GM18907 (cell line): Measurements from ENCODE around the gene DLGAP3.

Experiments used
- ATAC-seq: cut with Tn5 transposase; IDR thresholded peaks from one replicate; pipeline ENCODE4 v1.9.1; 2021; ENCODE audit warnings: mild to moderate bottlenecking, moderate library complexity; ENCODE audit not compliant: unreplicated experiment

DLGAP3 gene

DNA sequence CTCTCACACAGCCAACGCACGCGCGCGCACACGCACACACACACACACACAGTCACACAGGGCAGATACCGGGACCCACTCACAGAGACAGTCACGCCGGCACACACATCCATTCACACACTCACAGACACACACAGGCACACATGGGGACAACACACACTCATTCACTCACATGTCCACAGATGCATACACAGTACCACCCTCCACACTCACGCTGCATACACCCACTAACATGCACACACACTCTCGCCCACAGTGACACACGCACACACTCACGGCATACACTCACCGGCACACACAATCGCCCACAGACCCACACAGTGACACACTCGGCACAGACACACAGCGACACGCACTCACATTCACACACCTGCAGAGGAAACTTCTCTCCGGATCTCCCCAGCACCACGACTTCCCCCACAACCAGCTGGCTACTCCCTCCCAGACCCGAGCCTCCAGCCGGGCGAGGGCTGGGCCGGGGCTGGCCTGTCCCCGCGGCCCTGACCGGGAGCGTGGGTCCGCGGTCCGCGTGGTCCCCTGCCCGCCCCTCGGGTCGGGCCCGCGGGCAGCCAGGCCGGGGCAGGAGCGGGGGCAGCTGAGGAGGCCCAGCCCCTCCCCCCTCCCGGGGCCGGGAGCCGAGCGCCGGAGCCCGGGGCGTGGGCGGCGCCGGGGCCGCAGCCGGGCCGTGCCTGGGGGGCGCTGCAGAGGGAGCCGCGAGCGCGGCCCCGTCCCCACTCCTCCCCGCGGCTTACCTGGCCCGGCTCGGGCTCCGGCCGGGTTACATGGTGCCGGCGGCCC is 552 bp downstream of the DLGAP3 start:
- ATAC-seq: no peak

- ATAC-seq: no peak
Measured at GRCh38 chr1:34928066-34928696, 1.3 kb downstream of the DLGAP3 start.

DNA sequence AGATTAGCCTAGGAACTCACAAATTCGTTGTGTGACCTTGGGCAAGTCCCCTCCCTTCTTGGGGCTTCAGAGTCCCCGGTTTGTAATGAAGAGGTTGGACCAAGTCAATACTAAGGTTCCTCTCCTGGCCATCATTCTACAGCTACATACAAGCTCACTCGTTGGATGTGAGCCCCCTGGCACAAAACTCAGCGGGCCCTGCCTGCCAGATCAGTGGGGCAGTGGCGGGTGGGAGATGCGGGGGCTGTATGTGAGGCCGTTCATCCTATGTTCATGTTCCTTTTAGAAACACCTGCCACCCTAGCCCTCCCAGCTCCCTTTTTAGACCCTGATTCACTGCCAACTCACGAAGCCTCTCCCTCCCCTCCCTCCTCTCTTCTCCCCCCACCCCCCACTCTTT is 2.1 kb downstream of the DLGAP3 start:
- ATAC-seq: no peak

GRCh38 chr1:34926894-34927293 is 2.6 kb downstream of the DLGAP3 start:
- no peak for ATAC-seq

GRCh38 chr1:34926156-34926555 is 3.3 kb downstream of the DLGAP3 start:
- no peak for ATAC-seq

DNA sequence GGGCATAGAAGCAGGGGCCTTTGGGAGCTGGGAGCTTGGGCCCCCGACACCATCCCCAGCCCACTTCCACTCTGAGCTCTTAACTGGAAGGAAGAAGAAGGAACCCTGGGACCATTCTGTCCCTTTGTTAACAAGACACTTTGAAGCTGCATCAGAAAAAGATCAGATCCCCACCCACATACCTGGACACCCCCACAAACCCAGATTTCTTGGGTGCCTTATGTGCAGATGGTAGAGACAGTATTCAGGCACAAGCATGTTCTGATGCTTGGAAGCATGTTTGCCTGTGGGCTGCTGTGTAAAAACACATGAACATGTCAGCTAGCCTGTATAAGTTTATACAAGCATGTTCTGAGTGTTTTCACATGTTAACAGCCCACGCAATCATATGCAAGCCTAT is 3.7 kb downstream of the DLGAP3 start:
- ATAC-seq: no peak

DNA sequence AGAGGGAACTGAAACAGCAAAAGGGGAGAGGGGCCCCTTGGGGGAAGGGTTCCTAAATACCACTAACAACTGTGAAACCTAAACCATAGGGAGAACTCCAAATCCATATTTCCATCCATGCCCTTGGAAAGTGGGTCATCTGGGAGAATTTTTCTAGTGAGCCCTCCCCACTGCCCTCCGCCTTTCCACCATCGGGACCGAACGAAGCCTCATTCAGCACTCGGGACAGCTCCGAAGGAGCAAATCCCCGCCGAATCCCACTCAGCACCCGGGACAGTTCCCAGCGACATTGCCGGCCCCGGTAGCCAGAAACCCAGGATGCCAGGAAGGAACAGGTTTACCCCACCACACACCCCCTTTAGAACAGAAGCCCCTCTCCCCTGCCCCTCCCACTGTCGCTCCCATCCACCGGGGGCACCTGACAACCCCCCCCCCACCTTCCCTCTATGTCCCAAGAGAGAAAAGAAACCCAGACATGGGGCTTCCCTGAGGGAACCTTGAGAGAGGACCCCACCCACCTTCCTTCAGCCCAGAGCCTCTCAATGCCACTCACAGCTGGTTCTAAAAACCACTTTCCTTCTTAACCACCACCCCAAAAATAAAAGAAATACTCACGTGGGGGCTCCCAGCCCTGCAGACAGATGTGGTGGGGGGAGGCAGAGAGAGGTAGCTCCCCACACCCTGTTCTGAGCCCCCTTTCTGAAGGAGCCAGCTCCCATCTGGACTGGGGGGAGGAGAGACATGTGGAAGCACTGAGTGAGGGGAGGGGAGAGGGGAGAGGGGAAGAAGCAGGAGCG is 4.5 kb downstream of the DLGAP3 start:
- no peak for ATAC-seq

DNA sequence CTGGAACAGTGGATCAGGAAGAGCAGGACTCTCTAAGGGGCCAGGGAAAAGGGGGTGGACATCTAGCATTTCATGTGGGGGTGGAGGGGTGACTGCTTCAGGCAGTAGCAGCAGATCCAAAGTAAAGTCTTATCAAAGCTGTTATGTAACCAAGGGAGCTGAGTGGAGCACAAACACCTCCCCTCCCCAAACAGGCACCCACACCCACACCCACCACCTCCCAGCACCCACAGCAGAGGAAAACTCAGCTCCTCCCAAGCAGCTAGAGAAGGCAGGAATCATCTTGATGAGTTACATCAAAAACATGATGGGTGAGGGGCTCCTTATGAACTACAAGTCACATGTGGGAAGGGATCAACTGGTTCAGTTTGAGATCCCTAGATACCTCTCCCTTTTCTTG is 6.0 kb downstream of the DLGAP3 start:
- no peak for ATAC-seq

DNA sequence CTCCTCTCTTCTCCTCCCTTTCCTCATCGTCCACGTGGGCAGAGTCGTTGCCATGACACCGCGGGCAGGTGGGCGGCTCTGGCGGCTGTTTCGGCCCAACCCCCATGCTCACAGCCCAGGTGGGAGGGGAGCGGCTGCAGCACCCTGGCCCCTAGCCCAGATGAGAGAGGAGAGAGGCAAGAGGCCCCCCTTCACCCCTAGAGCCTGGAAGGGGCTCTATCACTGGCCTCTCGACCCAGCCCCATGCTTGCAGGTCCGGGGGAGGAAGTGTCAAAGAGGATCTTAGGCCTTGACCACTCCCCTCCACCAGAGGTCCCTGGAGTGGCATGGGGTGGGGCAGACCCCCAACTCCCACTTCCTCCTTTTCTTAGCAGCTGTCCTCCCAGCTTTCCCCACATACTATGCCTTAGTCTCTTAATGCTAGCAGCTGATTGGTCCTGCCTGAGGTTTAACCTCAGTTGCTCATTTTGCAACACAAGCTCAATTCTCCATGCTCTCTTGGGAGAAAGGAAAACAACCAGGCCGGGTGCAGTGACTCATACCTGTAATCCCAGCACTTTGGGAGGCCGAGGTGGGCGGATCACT is 10.4 kb downstream of the DLGAP3 start:
- no peak for ATAC-seq

DNA sequence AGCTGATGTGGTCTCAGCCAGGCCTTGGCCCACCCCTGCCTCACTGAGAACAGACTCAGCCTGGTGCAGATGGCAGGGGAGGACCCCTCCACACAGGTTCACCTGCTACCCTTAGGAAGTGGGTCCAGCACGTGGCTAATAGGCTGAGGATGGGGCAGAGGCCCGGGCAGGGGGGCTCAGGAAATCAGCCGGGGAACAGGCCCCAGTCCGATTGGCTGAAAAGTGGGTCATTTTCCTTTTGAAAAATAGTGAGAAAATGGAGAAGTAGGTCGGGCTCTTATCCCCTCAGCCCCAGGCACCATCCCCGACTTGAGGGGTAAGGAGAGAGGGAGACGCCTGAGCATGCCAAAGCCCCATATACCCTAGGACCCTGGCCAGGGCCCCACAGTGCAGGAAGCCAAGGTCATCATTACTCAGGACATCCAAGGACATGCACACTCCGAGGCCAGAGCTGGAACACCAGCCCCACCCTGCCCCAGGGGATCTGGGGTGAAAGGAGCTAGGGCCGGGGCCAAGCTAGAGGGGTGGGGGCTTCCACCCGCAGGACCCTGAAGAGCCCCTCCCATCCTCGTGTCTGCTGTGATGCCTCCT is 11.0 kb downstream of the DLGAP3 start:
- ATAC-seq: no peak

GRCh38 chr1:34917017-34917416 is 12.4 kb downstream of the DLGAP3 start:
- no peak for ATAC-seq

- no peak for ATAC-seq
Measured at GRCh38 chr1:34916104-34916503, 13.3 kb downstream of the DLGAP3 start.

GRCh38 chr1:34915521-34915920 is 13.9 kb downstream of the DLGAP3 start:
- ATAC-seq: no peak

GRCh38 chr1:34914958-34915357 is 14.5 kb downstream of the DLGAP3 start:
- ATAC-seq: no peak

DNA sequence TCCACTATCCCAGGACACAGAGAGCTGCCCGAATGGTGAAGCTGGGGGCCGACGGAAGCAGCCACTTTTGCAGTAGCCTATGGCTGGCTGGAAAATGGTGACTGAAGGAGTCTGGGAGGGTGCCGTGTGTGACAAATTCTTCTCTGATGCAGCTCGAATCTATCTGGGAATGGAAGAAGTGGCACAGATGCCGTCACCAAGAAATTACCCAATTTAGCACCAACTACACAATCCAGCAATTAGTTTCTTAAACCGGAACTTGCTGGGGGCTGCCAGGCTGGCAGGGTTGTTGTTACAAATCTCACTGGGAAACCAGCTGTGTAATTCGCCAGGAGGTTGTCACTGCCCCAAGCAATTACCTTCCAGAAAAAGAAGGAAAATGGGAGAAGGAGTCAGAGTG is 18.0 kb downstream of the DLGAP3 start:
- ATAC-seq: no peak

DNA sequence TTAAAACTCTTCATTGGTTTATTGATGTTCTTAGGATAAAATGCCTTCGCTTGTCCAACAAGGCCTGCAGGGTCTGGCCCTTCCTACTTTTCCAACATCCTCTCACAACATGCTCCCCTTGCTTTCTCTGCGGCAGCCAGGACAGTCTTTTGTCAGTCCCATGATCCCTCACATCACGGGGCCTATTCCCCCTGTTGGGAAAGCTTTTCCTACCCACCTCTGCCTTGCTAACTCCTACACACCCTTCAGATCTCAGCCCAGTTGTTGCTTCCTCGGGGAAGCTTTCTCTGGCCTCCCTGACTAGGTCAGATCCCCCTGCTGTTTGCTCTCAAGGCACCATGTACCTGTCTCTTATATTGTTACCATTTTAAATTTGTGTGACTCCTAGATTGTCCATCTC is 19.0 kb downstream of the DLGAP3 start:
- no peak for ATAC-seq

- ATAC-seq: no peak
Measured at GRCh38 chr1:34908369-34908768, 21.1 kb downstream of the DLGAP3 start.

DNA sequence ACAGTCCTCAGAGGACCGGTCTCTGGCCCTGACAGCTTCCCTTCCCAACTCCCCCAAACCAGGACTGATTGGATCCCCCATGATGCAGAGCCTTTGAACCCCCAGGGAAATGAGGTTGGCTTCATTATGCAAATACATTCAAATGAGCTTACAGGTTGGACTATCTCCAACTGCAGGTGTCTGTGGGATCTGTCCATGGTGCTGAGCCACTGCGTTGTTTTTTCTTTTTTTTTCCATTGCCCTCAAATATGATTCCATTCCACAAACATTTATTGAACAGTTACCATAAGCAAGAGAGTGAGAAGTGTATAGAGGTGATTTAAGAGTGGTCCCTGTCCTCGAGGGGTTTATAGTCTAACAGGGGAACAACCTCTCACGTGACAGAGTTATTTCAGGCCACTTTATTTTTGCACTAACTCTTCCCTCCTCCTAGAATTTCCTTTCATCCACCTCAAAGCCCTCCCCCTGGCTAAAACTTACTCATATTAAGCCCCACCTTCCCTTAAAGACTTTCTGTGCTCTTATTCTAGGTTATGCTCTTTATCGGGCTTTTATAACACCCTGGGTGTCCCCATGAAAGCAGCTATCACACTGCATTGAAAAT is 21.9 kb downstream of the DLGAP3 start:
- ATAC-seq: no peak

DNA sequence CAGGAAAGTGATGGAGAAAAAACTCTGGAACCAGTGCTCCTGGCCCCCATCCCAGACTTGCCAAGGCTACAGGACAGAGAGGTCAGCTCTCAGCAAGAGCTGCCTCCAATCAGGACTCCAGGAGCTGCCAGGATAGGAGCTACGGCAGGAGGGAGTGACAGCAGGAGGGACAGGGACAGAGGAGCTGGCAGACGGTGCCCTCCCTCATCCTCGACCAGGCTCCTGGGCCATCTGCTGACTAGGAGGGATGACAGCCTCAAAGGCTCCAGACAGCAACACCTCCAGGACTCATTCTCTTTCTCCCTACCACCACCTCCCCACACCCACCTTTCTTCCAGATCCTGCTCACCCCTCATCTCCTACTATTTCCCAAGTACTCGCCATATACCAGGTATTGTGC is 22.7 kb downstream of the DLGAP3 start:
- ATAC-seq: no peak

DNA sequence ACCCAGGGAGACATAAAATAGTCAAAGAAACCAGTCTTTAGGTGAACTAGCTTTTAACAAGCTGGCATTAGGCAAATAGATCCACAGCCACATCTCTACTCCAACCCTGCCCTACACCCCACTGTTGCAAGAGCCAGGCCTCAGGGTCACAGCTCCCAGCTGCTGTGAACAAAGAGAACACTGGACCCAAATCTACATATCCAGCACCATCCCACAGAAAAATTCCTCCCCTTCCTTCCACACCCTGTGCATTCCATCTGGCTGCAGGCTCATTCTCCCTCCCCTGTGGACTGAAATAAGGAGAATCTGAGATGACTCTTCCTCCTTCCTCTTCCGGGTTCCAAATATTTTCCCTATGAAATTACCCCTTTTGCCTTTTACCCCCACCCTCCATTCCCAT is 23.2 kb downstream of the DLGAP3 start:
- no peak for ATAC-seq

GRCh38 chr1:34905098-34905459 is 24.4 kb downstream of the DLGAP3 start:
- ATAC-seq: no peak
